Measurements from ENCODE around the gene PLXNB1.
"Not testable (repeated sequence)": the region's sequence is repeated elsewhere in the genome, so short reads cannot be mapped to it uniquely, and the experiment has no call there.

PLXNB1 gene

GRCh38 chr3:48403533-48404439 is 26.1 kb downstream of the PLXNB1 start:
- DNase-seq: no peak

DNA sequence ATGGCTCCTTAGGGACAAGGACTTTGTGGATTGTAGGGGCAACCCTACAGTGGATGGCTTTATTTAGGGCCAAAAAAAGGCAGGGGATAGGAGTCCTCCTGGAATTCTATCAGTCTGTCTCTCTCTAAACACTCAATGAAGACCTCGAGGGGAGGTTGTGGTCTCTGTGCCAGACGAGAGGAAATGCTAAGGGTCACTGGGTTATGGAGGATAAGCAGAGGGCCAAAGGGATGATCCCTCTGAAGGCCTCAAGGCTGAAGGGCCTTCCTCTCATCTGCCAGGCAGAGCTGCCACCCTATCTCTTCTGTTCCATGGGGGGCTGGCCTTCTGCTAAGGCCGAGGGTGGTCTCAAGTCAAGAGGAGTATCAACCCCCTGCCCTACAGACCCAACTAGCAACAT is 27.0 kb downstream of the PLXNB1 start:
- no peak for DNase-seq

GRCh38 chr3:48402281-48402732 is 27.6 kb downstream of the PLXNB1 start:
- DNase-seq: no peak

GRCh38 chr3:48401434-48401901 is 28.4 kb downstream of the PLXNB1 start:
- DNase-seq: not testable (repeated sequence)

GRCh38 chr3:48400824-48401433 is 29.0 kb downstream of the PLXNB1 start:
- DNase-seq: no peak

- DNase-seq: no peak
These were observed 30.3 kb downstream of the PLXNB1 start for GRCh38 chr3:48399387-48400172.

- DNase-seq: no peak
These were observed 31.0 kb downstream of the PLXNB1 start for GRCh38 chr3:48398701-48399386.

- no peak for DNase-seq
These were observed 31.9 kb downstream of the PLXNB1 start for GRCh38 chr3:48397767-48398681.

- no peak for DNase-seq
These were observed 34.2 kb downstream of the PLXNB1 start for GRCh38 chr3:48395714-48396113.

DNA sequence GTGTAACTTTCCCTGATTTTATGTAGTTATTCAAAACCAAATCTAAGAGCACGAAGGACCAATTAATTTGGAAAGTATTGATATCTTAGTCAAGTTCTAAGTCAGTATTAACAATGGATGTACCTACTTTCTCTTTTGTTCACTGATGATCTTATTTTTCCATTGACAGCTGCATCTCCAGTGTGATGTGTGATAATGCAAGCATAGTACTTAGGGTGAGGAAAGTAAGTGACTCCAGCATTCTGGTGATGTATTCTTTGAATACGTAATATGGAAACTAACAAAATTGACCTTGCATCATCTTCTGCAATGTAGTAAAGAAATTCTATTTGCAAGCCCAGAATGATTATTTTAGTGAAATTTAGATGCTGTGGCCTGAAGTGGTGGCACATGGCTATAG is 35.5 kb downstream of the PLXNB1 start:
- no peak for DNase-seq

GRCh38 chr3:48388966-48389365 is 40.9 kb downstream of the PLXNB1 start:
- no peak for DNase-seq

DNA sequence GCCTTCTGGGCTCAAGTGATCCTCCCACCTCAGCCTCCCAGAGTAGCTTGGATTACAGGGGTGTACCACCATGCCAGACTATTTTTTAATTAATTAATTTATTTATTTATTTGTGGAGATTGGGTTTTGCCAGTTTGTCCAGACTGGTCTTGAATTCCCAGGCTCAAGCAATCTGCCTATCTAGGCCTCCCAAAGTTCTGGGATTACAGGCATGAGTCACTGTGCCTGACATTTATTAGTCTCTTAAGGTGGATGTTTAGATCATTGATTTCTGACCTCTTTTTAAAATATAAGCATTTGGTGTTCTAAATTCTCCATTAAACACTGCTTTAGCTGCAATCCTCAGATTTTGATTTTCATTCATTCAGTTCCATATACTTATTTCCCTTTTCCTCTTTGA is 42.3 kb downstream of the PLXNB1 start:
- no peak for DNase-seq

GRCh38 chr3:48372862-48373435 is 56.9 kb downstream of the PLXNB1 start:
- no peak for DNase-seq

DNA sequence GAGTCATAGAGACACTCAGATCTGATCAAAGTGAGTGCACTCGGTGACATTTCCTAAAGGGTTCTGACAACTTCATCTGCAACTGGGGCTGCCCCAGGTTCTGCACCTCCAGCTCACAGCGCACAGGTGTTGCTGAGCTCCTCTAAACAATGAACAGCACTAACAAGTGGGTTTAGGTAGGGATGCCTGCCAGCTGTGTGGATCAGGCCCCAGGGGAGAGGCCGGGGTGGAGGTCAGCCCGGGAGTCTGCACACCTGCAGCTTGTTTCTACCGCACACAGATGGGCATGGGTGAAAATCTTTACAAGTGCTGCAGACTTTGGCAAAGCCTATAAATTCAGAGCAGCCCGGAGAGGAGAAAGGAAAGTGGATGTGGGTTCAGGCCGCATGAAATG is 57.5 kb downstream of the PLXNB1 start:
- DNase-seq: no peak

- DNase-seq: no peak
These were observed 58.1 kb downstream of the PLXNB1 start, which contains the start of gene FBXW12 for GRCh38 chr3:48371651-48372376. Gene FBXW12, plus strand, starts transcription at chr3:48372219. Its CDS starts 549 bp downstream, at chr3:48372768.

- no peak for DNase-seq
These were observed 59.6 kb downstream of the PLXNB1 start for GRCh38 chr3:48370333-48370713.

- no peak for DNase-seq
These were observed 60.1 kb downstream of the PLXNB1 start for GRCh38 chr3:48369693-48370332.

DNA sequence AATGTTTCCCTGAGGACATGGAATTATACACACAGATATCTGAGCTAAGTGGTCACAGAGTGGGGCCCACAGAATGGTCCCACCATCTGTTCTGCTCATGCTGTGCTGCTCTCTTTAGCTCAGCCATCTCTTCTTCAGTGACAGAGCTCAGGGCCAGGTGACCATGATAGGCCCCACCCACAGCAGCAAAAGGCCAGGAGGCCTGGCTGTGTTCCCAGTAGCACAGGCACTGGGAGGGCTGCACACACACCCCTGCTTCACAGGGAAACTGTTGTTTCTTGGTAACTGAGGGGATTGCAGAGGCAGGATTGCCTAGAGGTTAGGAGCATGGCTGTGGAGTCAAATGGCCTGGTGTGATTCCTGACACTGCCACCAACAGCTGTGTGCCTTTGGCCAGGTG is 62.7 kb downstream of the PLXNB1 start:
- DNase-seq: no peak

DNA sequence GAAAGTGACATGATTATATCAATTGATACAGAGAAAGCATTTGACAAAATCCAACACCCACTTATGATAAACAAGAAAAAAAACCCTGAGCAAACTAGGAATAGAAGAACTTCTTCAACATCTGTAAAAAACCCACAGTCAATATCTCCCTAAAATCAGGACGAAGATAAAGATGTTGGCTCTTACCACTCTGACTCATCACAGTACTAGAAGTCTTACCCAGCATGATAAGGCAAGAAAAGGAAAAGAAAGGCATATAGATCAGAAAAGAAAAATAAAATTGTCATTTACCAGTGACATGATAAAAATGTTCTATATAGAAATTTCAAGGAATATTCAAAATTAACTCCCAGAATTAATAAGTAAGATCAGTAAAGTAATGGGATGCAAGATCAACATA is 65.0 kb downstream of the PLXNB1 start:
- DNase-seq: no peak

GRCh38 chr3:48361928-48362327 is 68.0 kb downstream of the PLXNB1 start:
- no peak for DNase-seq
